PC-3 (cell line): ENCODE measurements around the gene VWA3B. TPM values are rescaled to one million over a fixed set of nuclear protein-coding genes. Genes with fewer than 3 reads are reported as not detected.
"Not testable (repeated sequence)": the region's sequence is repeated elsewhere in the genome, so short reads cannot be mapped to it uniquely, and the experiment has no call there.

Experiments used
- ATAC-seq: fragments of 200-7000 bp; cut with Tn5 transposase; 2 replicates; pipeline ENCODE4 v1.9.1; 2020; ENCODE audit warnings: mild to moderate bottlenecking, moderate library complexity
- BruUV-seq: library from RNA; stranded (reverse); fragments of 400-500 nt; replicated peaks from 2 replicates; lab custom pipeline; 2021; lab: Mats Ljungman, UMichigan
- CTCF ChIA-PET: fragments of 300-600 bp; sonication (Branson Sonifier 250); formaldehyde crosslinking; loops from one replicate; lab custom pipeline; 2022; ENCODE audit warnings: antibody characterized with exemption; lab: Charles Lee
- POLR2A ChIA-PET: fragments of 300-600 bp; sonication (Branson Sonifier 250); formaldehyde crosslinking; loops from one replicate; lab custom pipeline; 2022; ENCODE audit warnings: antibody characterized with exemption; ENCODE audit not compliant: unreplicated experiment; lab: Charles Lee
- DNase-seq: peaks from one replicate; pipeline ENCODE4 v3.0.0-alpha.2; 2015
- H2AFZ ChIP-seq: fragments of 300-600 bp; sonication (generic); 2 replicates; pipeline ENCODE4 v1.6.0; 2016; ENCODE audit warnings: antibody characterized with exemption, low read length
- H3F3A ChIP-seq: fragments of 300-600 bp; sonication (generic); one replicate; pipeline ENCODE4 v1.6.0; 2017; ENCODE audit warnings: antibody characterized with exemption, low read length, control low read depth, mild to moderate bottlenecking; ENCODE audit not compliant: unreplicated experiment
- H3K27ac ChIP-seq: fragments of 300-600 bp; sonication (generic); 2 replicates; pipeline ENCODE4 v1.5.1; 2016; ENCODE audit warnings: mild to moderate bottlenecking, low read length
- H3K27me3 ChIP-seq: fragments of 300-600 bp; sonication (generic); 2 replicates; pipeline ENCODE4 v1.6.1; 2016; ENCODE audit warnings: low read length, mixed read lengths
- H3K36me3 ChIP-seq: fragments of 300-600 bp; sonication (generic); 2 replicates; pipeline ENCODE4 v1.6.1; 2016; ENCODE audit warnings: low read depth, mixed run types, low read length, mixed read lengths
- H3K4me1 ChIP-seq: fragments of 300-600 bp; sonication (generic); 2 replicates; pipeline ENCODE4 v1.5.1; 2016; ENCODE audit warnings: low read length; ENCODE audit not compliant: insufficient read depth
- H3K4me2 ChIP-seq: fragments of 300-600 bp; sonication (generic); 2 replicates; pipeline ENCODE4 v1.6.0; 2016; ENCODE audit warnings: low read length
- H3K4me3 ChIP-seq: fragments of 300-600 bp; sonication (generic); 2 replicates; pipeline ENCODE4 v1.5.1; 2016; ENCODE audit warnings: mild to moderate bottlenecking, low read length, mixed read lengths
- H3K79me2 ChIP-seq: fragments of 300-600 bp; sonication (generic); 2 replicates; pipeline ENCODE4 v1.6.1; 2017; ENCODE audit warnings: low read length, mixed read lengths
- H3K9ac ChIP-seq: fragments of 300-600 bp; sonication (generic); 2 replicates; pipeline ENCODE4 v1.6.0; 2016; ENCODE audit warnings: mild to moderate bottlenecking, low read length
- H3K9me2 ChIP-seq: fragments of 300-600 bp; sonication (generic); replicated peaks from 2 replicates; pipeline ENCODE4 v1.6.1; 2016; ENCODE audit warnings: mixed run types, low read length, mixed read lengths
- H3K9me3 ChIP-seq: fragments of 300-600 bp; sonication (generic); 2 replicates; pipeline ENCODE4 v1.6.1; 2016; ENCODE audit warnings: low read length, mixed read lengths
- H4K20me1 ChIP-seq: fragments of 300-600 bp; sonication (generic); 2 replicates; pipeline ENCODE4 v1.6.1; 2016; ENCODE audit warnings: low read length, mixed read lengths
- EZH2 ChIP-seq: fragments of 300-600 bp; sonication (generic); IDR thresholded peaks from one replicate; pipeline ENCODE4 v1.6.1; 2017; ENCODE audit warnings: antibody characterized with exemption, mild to moderate bottlenecking, low read length; ENCODE audit not compliant: unreplicated experiment
- EZH2phosphoT487 ChIP-seq: fragments of 300-600 bp; sonication (generic); IDR thresholded peaks from 2 replicates; pipeline ENCODE4 v1.6.1; 2018; ENCODE audit warnings: mild to moderate bottlenecking, antibody characterized with exemption, low read length, borderline replicate concordance
- intact Hi-C: fragments of 100-400 bp; cut with micrococcal nuclease; formaldehyde crosslinking; loops from 2 replicates; pipeline ENCODE4 v1.9.0; 2023
- total RNA-seq: library from RNA; depleted of rRNA; stranded (reverse); fragments of >200 nt; gene quantifications from 2 replicates; pipeline ENCODE4 v1.2.3, GENCODE V29; 2014
- TF ChIP-seq, protein P1 (sequence below): fragments of 300-600 bp; sonication (generic); conservative IDR thresholded peaks from 2 replicates; pipeline ENCODE4 v1.5.1; 2017; ENCODE audit warnings: antibody characterized with exemption, low read depth, mild to moderate bottlenecking, low read length

Gene VWA3B
- total RNA-seq, 1 experiment from 2014 or later = not detected

GRCh38 chr2:98142106-98142791 is 55.3 kb downstream of the VWA3B start:
- intact Hi-C loops = no loop called here
- no peak overlapping the region for H3K9ac ChIP-seq
- H4K20me1 ChIP-seq = no peaks in the 10 kb centered on the region
- no peaks in the 10 kb centered on the region for H3K27me3 ChIP-seq
- CTCF ChIA-PET = no interaction called here
- no peaks in the 10 kb centered on the region for H3K79me2 ChIP-seq
- no peak overlapping the region for H2AFZ ChIP-seq
- DNase-seq = no peak
- ATAC-seq = no peak
- POLR2A ChIA-PET = interaction anchor here (0.6 kb wide), 1 partner anchor 1493 kb away, joined by 4 read pairs; no protein-coding TSS in a partner anchor
- no peak overlapping the region for H3K4me2 ChIP-seq
- no peaks in the 10 kb centered on the region for H3F3A ChIP-seq
- no TSS peak for BruUV-seq
- H3K4me1 ChIP-seq = no peaks in the 10 kb centered on the region
- H3K9me2 ChIP-seq = no peaks in the 10 kb centered on the region
- H3K4me3 ChIP-seq = no peak overlapping the region
- H3K36me3 ChIP-seq = no peaks in the 10 kb centered on the region
- no peaks in the 10 kb centered on the region for H3K9me3 ChIP-seq
- H3K27ac ChIP-seq = no peak overlapping the region
- TF ChIP-seq, protein P1, sequence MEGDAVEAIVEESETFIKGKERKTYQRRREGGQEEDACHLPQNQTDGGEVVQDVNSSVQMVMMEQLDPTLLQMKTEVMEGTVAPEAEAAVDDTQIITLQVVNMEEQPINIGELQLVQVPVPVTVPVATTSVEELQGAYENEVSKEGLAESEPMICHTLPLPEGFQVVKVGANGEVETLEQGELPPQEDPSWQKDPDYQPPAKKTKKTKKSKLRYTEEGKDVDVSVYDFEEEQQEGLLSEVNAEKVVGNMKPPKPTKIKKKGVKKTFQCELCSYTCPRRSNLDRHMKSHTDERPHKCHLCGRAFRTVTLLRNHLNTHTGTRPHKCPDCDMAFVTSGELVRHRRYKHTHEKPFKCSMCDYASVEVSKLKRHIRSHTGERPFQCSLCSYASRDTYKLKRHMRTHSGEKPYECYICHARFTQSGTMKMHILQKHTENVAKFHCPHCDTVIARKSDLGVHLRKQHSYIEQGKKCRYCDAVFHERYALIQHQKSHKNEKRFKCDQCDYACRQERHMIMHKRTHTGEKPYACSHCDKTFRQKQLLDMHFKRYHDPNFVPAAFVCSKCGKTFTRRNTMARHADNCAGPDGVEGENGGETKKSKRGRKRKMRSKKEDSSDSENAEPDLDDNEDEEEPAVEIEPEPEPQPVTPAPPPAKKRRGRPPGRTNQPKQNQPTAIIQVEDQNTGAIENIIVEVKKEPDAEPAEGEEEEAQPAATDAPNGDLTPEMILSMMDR = no peak
- TF ChIP-seq EZH2 (no peak), EZH2phosphoT487 (no peak)

- CTCF ChIA-PET = no interaction called here
- no peak overlapping the region for H3K4me2 ChIP-seq
- H3K4me1 ChIP-seq = peaks cover 10% of the 10 kb centered on the region; the same call in 1 of the 2 replicates
- no TSS peak for BruUV-seq
- H3F3A ChIP-seq = no peaks in the 10 kb centered on the region
- no peak for DNase-seq
- H2AFZ ChIP-seq = no peak overlapping the region
- TF ChIP-seq EZH2 (no peak), EZH2phosphoT487 (no peak)
- TF ChIP-seq, protein P1 = no peak
- H3K27me3 ChIP-seq = no peaks in the 10 kb centered on the region
- H4K20me1 ChIP-seq = no peaks in the 10 kb centered on the region
- no peak for ATAC-seq
- H3K9ac ChIP-seq = no peak overlapping the region
- H3K27ac ChIP-seq = no peak overlapping the region
- no peak overlapping the region for H3K4me3 ChIP-seq
- no peaks in the 10 kb centered on the region for H3K9me3 ChIP-seq
- no peaks in the 10 kb centered on the region for H3K9me2 ChIP-seq
- intact Hi-C loops = no loop called here
- H3K36me3 ChIP-seq = no peaks in the 10 kb centered on the region
- POLR2A ChIA-PET = no interaction called here
- no peaks in the 10 kb centered on the region for H3K79me2 ChIP-seq
Measured at GRCh38 chr2:98145070-98145469, 58.1 kb downstream of the VWA3B start.

- intact Hi-C loops, H3F3A ChIP-seq, H3K36me3 ChIP-seq, CTCF ChIA-PET, H3K4me1 ChIP-seq, H3K4me2 ChIP-seq, POLR2A ChIA-PET, H3K9me3 ChIP-seq, H3K79me2 ChIP-seq, H3K9me2 ChIP-seq, BruUV-seq, H3K4me3 ChIP-seq, ATAC-seq, H3K9ac ChIP-seq, H2AFZ ChIP-seq, H3K27ac ChIP-seq, H4K20me1 ChIP-seq, DNase-seq, H3K27me3 ChIP-seq: not testable (repeated sequence)
Measured at GRCh38 chr2:98147900-98148299, 60.9 kb downstream of the VWA3B start.
